WERI-Rb-1 (cell line): ENCODE results near the gene CFD.
"Not testable (repeated sequence)": the region's sequence is repeated elsewhere in the genome, so short reads cannot be mapped to it uniquely, and the experiment has no call there.

Experiments
- DNase-seq: peaks from one replicate; pipeline ENCODE4 v3.0.0-alpha.2; 2020
- H3K27ac ChIP-seq: fragments of 250-450 bp; sonication (Bioruptor Pico); 2 replicates; pipeline ENCODE4 v1.5.1; 2020; ENCODE audit warnings: mild to moderate bottlenecking, moderate library complexity
- H3K27me3 ChIP-seq: fragments of 250-450 bp; sonication (Bioruptor Pico); 2 replicates; pipeline ENCODE4 v1.5.1; 2021; ENCODE audit warnings: mild to moderate bottlenecking, low read depth, moderate library complexity; ENCODE audit not compliant: insufficient read depth, severe bottlenecking
- H3K36me3 ChIP-seq: fragments of 250-450 bp; sonication (Bioruptor Pico); 2 replicates; pipeline ENCODE4 v1.5.1; 2020; ENCODE audit warnings: mild to moderate bottlenecking, moderate library complexity
- H3K4me3 ChIP-seq: 2 replicates; pipeline ENCODE4 v1.5.1; 2011; ENCODE audit warnings: low read depth, mild to moderate bottlenecking, control low read depth, low read length
- H3K9me3 ChIP-seq: fragments of 250-450 bp; sonication (Bioruptor Pico); 2 replicates; pipeline ENCODE4 v1.5.1; 2021; ENCODE audit warnings: mild to moderate bottlenecking, moderate library complexity; ENCODE audit not compliant: severe bottlenecking
- CTCF ChIP-seq: IDR thresholded peaks from 2 replicates; pipeline ENCODE4 v1.5.1; 2011; ENCODE audit warnings: low read depth, mild to moderate bottlenecking, control low read depth, inconsistent platforms, low read length

The CFD gene

GRCh38 chr19:873561-874041 is 14.1 kb downstream of the CFD start:
- Histone ChIP-seq H3K9me3 (no peaks in the 10 kb centered on the region), H3K36me3 (peaks cover 62% of the 10 kb centered on the region), H3K4me3 (no peak overlapping the region), H3K27ac (no peak overlapping the region), H3K27me3 (no peaks in the 10 kb centered on the region)
- DNase-seq: no peak
- TF ChIP-seq CTCF: no peak

DNA sequence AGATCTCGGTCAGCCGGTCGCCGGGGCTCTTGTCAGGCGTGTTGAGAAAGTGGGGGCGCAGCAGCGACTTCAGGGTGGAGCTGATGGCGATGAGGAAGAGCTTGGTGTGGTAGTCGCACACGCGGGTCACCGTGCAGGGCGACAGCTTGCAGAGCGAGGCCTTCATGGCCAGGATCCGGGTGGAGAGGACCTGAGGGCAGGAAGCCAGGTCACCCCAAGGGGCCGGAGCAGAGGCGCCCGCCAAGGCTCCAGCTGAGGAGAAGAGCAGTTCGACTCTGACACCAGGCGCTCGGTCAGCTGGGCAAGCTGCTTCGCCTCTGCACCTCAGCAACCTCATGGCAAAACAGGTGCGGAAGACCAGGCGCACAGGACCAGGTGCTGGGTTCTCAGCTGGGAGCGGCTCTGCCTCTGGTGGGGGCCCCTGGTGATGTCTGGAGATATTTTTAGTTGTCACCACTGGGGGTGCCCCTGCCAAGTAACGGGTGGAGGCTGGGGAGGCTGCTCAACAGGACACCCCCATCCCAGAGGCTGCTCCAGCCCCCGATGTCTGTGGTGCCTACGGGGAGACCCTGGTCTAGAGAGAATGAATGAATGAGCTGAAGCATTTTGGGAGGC is 15.9 kb downstream of the CFD start:
- Histone ChIP-seq H3K36me3 (peaks cover 50% of the 10 kb centered on the region), H3K9me3 (no peaks in the 10 kb centered on the region), H3K27me3 (no peaks in the 10 kb centered on the region), H3K27ac (no peak overlapping the region), H3K4me3 (no peak overlapping the region)
- no peak for DNase-seq
- TF ChIP-seq CTCF: peak; percentile 7; the same call in 1 of the 2 replicates

GRCh38 chr19:876089-876488 is 16.6 kb downstream of the CFD start:
- TF ChIP-seq CTCF: no peak
- DNase-seq: no peak
- peaks cover 50% of the 10 kb centered on the region for H3K36me3 ChIP-seq
- H3K27me3 ChIP-seq: no peaks in the 10 kb centered on the region
- H3K27ac ChIP-seq: no peak overlapping the region
- no peak overlapping the region for H3K4me3 ChIP-seq
- H3K9me3 ChIP-seq: no peaks in the 10 kb centered on the region

DNA sequence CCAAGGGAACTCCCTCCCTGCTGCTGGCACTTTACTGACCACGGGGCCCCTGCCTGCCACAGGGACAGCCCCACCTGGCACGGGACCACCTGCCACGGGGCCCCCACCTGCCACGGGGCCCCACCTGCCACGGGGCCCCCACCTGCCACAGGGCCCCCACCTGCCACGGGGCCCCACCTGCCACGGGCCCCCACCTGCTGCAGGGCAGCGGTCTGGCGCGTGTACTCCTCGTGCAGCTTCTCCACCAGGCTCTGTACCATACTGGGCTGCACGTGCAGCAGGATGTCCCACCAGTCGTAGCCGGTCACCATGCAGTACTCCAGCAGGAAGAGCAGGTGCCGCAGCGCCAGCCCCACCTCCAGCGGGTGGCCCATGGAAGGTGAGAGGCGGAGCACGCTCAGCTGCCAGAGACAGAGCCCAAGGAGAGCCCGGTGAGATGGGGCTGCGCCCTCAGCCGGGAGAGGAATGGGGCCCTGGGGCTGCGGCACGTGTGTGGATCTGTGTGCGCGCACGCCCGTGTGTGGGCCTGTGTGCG is 17.4 kb downstream of the CFD start:
- Histone ChIP-seq H3K27me3 (no peaks in the 10 kb centered on the region), H3K4me3 (no peak overlapping the region), H3K27ac (no peak overlapping the region), H3K36me3 (peaks cover 54% of the 10 kb centered on the region), H3K9me3 (no peaks in the 10 kb centered on the region)
- no peak for TF ChIP-seq CTCF
- no peak for DNase-seq

- H3K9me3 ChIP-seq, H3K4me3 ChIP-seq, H3K27me3 ChIP-seq, DNase-seq, H3K27ac ChIP-seq: not testable (repeated sequence)
- H3K36me3 ChIP-seq: peaks cover 60% of the 10 kb centered on the region
These were observed 18.7 kb downstream of the CFD start for GRCh38 chr19:877992-878660.

DNA sequence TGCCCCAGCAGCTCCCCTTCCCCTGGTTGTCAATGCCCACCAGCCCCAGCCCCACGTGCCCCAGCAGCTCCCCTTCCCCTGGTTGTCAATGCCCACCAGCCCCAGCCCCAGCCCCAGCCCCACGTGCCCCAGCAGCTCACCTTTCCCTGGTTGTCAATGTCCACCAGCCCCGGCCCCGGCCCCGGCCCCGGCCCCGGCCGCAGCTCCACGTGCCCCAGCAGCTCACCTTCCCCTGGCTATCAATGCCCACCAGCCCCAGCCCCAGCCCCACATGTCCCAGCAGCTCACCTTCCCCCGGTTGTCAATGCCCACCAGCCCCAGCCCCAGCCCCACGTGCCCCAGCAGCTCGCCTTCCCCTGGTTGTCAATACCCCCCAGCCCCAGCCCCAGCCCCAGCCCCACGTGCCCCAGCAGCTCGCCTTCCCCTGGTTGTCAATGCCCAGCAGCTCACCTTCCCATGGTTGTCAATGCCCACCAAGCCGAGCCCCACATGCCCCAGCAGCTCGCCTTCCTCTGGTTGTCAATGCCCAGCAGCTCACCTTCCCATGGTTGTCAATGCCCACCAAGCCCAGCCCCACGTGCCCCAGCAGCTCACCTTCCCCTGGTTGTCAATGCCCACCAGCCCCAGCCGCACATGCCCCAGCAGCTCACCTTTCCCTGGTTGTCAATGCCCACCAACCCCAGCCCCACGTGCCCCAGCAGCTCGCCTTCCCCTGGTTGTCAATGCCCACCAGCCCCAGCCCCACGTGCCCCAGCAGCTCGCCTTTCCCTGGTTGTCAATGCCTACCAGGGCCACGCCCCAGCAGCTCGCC is 19.5 kb downstream of the CFD start:
- H3K36me3 ChIP-seq: peaks cover 58% of the 10 kb centered on the region
- not testable (repeated sequence) for H3K27me3 ChIP-seq, H3K9me3 ChIP-seq, H3K4me3 ChIP-seq, DNase-seq, H3K27ac ChIP-seq
